ENCODE results near the gene TREML2.
"Not testable (repeated sequence)": the region's sequence is repeated elsewhere in the genome, so short reads cannot be mapped to it uniquely, and the experiment has no call there.

The TREML2 gene, protein sequence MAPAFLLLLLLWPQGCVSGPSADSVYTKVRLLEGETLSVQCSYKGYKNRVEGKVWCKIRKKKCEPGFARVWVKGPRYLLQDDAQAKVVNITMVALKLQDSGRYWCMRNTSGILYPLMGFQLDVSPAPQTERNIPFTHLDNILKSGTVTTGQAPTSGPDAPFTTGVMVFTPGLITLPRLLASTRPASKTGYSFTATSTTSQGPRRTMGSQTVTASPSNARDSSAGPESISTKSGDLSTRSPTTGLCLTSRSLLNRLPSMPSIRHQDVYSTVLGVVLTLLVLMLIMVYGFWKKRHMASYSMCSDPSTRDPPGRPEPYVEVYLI

DNA sequence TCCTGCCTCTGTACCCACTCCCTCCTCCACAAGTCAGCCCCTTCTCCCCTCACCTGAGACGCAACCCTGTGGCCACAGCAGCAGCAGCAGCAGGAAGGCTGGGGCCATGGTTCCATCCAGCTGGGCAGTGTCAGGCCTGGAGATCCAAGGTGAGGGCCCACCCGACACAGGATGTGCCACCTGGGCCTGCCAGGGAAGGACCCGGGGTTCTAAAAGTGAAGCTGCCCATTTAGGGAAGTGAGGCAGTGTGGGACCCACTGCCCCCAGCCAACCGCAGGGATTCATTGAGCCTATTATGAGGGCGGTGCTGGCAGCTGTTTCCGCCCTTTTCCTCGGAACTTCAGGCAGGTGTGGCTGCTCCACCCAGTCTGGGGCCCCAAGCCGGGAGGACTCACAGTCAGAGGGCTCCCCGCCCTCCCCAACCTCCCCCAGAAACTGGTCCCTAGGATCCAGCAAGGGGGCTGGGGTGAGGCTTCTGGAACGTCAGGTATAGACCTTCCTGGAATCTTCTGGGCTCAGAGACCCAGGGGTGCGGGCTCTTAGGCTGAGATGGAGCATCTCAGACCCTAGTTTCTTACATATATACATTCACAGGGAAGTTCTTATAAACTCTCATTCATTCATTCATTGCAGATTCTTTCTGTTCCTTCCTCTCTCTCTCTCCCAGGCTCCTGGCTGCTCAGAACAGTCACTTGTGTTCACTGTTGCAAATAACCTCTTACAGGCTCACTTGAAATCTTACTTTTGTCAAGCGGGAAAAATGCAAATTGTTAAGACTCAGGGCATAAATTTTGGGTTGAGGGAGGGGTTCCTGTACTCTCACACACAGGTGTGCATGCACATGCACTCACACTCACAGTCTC is at the start of gene TREML2:
TREML2 (minus strand) TSS at position 249 of the 863 bp plus-strand sequence; CDS start at position 108, 141 bp downstream.
- peak; percentile 67 for DNase-seq (ENCODE audit: low spot score)

DNA sequence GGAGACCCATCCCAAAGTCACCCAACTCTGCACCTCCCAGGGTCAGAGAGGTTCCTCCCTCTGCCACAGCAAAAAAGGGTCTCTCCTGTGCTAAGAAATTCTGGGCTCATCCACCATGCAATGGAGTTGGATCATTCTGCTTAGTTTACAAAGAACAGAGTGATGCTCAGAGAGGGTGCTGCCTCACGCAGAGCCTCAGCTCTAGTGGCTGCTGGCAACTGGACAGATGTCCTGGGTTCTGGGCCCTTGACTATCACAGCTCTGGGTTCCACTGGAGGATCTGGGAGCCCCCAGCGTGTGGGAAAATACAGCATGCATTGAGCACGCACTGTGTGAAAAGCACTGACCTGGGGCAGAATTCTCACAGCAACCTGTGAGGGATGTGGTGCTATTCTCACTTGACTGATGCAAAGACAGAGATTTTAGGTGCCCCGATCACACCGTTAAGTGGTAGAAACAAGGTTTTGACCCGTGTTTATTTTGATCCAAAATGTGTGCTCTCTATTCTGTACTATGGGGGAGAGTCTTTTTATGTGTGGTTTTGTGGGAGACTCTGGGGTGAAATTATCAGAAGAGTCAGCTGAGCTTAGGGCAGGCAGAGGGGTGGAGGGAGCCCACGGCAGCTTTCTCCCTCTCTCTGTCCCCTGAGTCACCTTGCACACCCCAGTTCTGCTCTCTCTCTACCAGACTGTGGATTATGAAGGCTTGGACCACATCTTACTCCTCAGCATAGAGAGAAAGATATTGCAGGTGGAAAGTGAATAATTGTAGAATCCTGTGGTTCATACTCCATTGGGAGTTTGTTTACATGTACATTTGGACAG is 47.1 kb upstream of the TREML2 start:
- no peak for DNase-seq (ENCODE audit: low spot score)

DNA sequence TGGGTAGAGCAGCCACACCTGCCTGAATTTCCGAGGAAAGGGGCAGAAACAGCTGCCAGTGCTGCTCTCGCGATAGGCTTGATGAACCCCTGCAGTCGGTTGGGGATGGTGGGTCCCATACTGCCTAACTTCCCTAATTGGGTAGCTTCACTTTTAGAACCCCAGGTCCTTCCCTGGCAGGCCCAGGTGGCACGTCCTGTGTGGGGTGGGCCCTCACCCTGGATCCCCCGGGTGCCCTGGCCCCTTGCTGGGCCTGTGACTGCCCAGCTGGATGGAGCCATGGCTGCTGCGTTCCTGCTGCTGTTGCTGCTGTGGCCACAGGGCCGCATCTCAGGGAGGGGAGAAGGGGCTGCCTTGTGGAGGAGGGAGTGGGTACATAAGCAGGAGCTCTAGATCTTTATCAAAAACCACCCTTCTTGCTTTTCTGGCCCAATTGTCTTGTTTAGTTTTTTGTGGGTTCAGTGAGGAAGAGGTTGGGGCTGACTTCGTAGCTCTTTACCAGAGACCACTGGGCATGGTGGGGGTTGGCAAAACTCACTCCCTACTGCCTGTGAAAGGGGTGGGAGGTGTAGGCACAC is 46.4 kb upstream of the TREML2 start:
- DNase-seq (ENCODE audit: low spot score): no peak

DNA sequence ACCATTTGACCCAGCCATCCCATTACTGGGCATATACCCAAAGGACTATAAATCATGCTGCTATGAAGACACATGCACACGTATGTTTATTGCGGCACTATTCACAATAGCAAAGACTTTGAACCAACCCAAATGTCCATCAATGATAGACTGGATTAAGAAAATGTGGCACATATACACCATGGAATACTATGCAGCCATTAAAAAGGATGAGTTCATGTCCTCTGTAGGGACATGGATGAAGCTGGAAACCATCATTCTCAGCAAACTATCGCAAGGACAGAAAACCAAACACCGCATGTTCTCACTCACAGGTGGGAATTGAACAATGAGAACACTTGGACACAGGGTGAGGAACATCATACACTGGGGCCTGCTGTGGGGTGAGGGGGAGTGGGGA is 45.6 kb upstream of the TREML2 start:
- not testable (repeated sequence) for DNase-seq (ENCODE audit: low spot score)

DNA sequence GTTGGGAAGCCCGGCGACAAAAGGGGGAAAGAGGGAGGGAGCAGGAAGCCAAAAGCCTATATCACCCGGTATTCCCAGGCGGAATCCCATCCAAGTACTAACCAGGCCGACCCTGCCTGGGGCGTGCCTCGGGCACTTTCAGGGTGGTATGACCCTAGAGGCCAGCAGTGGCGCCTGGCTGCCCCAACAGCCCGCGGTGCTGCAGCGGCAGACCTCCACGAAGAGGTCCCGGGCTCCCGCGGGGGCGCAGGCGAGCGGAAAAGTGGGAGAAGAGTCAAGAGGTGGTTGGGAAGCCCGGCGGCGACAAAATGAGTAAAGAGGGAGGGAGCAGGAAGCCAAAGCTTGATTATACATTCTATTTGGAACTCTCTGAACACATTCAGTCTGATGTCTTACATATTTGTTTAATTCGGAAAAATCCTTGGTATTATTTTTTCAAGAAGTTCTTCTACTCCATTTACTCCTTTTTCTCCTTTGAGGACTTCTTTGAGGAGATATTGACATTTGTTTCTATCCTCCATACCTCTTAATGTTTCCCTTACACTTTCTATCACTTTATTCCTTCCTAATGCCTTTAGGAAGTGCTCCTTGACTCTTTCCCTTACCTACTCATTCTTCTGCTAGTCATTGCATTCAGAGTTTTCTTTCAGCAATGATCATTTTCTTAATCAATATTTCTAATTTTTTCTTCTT is 38.7 kb upstream of the TREML2 start:
- no peak for DNase-seq (ENCODE audit: low spot score)

DNA sequence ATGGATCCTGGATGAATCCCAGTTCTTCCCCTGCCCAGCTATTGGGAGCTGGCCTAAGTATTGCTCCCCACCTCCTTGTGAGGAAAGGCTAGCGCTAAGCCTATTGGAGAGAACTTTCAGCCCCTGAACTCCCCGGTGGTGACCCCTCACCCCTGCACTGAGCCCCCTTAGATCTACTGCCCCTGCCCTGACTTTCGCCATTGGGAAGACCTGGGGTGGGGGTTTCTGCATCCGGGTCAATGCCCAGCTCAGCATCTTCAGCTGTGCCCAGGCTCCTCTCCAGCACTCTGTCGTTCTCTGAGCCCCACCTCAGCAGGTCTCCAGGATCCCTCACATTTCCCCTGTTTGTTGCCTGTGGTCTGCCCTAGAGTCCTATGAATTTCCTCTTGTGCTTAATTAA is 36.2 kb upstream of the TREML2 start:
- DNase-seq (ENCODE audit: low spot score): no peak

DNA sequence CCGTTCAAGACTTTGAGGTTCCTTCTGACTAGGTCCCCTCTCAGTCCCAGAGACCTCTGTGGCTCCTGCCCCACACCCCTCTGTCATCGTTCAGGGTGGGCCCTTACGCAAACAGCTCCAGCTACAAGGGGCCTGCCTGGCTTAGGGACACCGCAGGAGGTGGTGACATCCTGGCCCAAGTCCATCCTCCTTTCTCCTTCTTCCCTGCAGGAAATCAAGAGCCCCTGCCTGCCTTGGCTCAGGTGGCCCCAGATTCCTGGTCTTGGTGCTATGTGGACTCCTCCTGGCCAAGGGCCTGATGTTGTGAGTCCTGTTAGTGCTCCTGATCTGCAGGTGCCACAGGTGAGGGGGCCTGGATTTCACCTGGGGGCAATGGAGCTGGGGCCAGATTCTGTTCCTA is 35.3 kb upstream of the TREML2 start:
- DNase-seq (ENCODE audit: low spot score): no peak

DNA sequence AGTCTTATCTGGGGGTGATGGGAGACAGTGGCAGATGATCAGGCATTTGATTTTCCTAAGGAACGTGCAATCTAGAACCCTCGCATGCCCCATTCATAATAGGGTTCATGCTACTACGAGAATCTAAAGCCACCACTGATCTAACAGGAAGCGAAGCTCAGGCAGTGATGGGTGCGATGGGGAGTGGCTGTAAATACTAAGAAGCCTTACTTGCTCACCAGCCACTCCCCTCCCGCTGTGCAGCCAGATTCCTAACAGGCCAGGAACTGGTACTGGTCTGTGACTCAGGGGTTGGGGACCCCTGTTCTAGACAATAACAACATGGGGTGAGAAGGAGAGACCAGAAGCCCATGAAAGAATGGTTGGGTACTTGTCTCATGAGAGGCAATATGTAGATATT is 31.7 kb upstream of the TREML2 start:
- DNase-seq (ENCODE audit: low spot score): no peak

DNA sequence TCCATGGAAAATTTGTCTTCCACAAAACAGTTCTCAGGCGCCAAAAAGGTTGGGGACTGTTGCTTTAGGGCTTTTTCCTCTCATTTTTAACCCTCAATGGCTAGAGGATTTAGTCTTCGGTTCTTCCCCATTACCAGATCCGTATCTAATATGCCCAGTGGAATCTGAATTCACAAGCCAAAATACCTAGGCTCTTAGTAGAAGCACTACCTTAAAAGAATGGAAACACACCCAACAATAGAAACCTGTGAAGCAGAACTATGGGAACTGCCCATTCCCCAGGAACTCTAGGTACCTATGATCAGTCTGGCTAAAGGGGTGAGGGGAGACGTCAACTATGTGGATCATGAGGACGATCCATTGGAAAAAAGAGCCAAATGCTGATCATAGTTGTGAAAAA is 30.3 kb upstream of the TREML2 start:
- no peak for DNase-seq (ENCODE audit: low spot score)

DNA sequence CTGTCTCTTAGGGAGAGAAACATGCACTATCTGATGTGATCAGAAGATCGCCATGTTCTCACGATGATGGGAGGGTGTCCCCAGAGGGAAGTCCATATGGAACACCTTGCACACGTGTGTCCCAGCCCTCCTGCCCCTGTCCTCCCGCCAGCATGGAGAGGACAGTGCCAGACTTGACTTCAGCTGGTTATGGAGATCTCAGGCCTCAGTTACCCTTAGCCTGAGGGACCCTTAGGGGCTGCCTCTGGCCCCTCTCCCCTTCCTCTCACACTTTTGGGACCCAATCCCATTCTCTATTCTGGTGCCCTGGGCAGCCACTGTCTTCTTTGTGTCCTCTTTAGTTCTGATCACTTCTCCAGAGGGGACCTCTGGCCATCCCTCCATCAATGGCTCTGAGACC is 28.8 kb upstream of the TREML2 start:
- no peak for DNase-seq (ENCODE audit: low spot score)

DNA sequence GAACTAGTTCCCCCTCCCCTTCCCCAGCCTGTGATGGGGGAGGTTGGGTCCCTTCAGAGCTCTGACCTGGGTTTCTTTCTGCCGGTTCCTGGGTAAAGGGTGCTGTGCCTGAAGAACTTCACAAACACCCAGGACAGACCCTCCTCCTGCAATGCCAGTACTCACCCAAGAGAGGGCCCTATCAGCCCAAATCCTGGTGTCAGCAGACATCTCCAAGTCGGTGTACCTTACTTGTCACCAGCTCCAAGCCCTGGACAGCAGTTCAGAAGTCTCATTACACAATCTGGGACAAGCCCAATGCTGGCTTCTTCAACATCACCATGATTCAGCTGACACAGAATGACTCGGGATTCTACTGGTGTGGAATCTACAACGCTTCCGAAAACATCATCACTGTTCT is 27.7 kb upstream of the TREML2 start:
- DNase-seq (ENCODE audit: low spot score): peak; percentile 87

DNA sequence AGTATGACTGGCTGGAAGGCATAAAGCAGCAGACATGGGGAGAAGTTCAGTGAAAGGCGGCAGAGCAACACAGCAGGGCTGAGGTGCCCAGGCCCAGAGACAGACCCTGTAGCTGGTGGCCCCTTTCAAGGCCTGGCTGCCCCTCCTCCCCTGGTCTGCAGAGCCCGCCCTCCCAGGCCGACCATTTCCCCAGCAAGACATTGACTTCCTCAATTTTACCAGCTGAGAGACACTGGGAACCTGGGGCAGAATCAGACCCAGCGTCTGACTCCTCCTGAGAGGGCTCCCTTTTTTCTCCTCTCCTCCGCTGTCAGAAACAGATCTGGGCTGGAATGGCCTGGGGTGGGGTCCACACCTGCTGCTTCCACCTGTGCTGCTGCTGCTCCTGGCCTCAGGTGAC is 27.1 kb upstream of the TREML2 start, which contains the start of gene TREML4:
TREML4 (plus strand) TSS at position 254 of the 400 bp plus-strand sequence; CDS start at position 333, 79 bp downstream.
- DNase-seq (ENCODE audit: low spot score): no peak

DNA sequence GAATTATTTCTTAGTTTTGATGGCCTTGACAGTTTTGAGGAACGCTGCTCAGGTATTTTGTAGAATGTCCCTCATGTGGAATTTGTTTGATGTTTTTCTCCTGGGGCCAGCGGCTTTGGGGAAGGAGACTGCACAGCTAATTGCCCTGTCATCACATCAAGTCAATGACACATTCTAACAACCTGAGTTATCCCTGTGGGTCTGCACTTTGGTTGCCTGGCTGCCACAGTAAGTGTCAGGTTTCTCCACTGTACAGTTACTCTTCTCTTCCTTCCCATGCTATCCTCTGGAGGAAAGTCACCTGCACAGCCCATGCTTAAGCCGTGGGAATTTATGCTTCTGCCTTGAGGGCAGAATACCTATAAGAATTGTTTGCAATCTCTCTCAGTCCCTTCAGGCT is 25.8 kb upstream of the TREML2 start:
- no peak for DNase-seq (ENCODE audit: low spot score)

DNA sequence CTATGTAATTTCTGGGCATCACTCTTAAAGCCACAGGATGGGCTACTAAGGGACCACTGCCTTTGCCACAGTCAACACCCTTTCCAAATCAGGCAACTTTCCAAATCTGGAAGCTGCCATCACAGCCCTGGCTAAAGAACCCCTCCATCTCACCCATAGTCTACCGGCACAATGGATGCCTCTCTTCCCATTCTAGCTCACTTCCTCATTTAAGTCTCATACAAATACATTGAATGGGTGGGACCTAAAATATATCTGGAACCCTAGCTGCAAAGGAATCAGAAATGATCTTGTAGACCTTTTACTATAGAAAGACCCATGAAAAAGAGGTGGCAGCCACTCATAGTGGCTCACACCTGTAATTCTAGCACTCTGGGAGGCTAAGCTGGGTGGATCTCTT is 23.9 kb upstream of the TREML2 start:
- no peak for DNase-seq (ENCODE audit: low spot score)

DNA sequence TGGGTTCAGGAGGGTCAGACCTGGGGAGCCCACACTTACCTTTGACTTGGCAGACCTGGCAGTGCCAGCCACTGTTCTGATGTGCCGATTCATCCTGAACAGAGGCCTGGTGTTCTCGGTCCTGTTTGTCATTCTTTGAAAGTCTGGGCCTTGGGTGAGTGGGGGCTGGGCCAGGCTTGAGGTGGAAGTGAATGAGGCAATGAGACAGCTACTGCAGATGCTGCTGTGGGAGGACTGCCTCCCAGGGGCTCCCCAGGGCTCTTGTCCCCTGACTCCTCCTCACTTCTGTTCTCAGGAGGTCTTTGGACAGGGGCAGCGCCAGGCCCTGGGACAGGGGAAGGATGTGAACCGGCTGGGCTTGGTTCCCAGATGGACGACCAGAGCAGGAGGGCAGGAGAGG is 21.6 kb upstream of the TREML2 start:
- no peak for DNase-seq (ENCODE audit: low spot score)

DNA sequence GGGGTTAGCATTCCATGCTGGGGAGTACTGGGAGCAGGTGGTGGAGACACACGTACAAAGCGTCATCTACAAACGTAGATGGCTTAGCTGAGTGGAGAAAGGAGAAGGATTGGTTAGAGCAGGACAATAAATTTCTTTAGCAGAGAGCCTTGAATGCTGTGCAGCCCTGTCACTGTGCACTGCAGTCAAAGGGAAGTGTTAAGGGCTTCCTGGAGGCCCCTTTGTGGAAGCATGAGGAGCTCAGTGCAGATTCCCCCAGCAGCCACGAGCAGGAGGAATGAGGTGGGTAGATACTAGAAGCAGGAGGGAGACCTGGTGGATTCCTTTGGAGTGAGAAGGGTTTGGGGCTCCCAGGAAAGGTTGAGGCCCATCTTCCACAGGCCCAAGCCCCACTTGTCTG is 21.1 kb upstream of the TREML2 start:
- DNase-seq (ENCODE audit: low spot score): no peak

DNA sequence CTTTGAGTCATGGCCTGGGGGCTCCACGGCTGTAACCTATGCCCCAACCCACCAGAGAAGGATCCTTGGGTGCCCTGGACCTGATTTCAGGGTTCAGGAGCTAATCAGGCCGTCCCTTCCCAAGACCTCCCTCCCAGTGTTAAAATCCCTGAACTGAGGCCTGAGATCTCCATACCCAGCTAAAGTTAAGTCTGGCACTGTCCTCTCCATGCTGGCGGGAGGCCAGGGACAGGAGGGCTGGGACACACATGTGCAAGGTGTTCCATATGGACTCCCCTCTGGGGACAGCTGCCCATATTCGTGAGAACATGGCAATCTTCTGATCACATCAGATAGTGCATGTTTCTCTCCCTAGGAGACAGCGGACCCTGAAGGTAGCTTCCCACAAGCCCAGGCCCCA is 15.7 kb upstream of the TREML2 start:
- no peak for DNase-seq (ENCODE audit: low spot score)

DNA sequence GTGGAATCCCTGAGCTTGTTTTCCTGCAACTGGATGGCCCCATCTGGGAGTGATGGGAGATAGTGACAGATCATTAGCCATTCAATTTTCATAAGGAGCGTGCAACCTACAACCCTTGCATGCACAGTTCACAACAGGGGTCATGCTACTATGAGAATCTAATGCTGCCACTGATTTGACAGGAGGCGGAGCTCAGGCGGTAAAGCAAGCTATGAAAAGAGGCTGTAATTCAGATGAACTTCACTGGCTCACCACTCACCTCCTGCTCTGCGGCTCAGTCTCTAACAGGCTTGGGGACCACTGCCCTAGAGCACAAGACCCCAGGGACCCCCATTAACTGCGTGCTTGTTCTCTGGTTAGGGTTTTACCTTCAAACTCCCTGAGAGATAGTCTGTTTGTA is 14.8 kb upstream of the TREML2 start:
- no peak for DNase-seq (ENCODE audit: low spot score)

DNA sequence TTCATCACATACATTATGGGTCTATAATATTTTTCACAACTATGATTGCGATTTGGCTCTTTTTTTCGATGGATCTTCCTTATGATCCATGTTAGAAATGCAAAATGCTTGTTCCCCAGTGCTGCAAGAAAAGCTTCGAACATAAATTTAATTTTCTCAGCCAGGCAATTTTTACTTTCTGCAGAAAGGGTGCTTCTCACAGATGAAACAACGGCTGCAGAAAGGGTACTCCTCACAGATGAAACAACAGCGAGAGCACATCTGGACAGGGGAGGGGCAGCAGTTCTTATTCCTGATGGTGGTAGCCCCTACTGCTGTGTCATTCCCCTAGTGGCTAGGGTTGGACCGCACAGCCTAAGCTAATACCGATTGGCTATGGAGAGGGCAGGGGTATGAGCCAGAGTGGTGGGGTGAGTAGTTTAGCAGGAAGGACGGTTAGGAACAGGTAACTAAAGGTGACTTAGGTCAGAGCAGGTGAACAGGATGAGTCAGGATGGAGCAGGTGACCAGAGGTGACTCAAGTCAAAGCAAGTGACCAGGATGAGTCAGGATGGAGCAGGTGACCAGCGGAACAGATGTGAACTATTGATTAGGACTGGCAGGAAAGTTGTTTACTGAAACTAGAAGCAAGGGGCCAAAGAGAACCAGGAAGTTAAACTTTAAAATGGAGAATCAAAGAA is 13.8 kb upstream of the TREML2 start:
- peak; percentile 31 for DNase-seq (ENCODE audit: low spot score)

DNA sequence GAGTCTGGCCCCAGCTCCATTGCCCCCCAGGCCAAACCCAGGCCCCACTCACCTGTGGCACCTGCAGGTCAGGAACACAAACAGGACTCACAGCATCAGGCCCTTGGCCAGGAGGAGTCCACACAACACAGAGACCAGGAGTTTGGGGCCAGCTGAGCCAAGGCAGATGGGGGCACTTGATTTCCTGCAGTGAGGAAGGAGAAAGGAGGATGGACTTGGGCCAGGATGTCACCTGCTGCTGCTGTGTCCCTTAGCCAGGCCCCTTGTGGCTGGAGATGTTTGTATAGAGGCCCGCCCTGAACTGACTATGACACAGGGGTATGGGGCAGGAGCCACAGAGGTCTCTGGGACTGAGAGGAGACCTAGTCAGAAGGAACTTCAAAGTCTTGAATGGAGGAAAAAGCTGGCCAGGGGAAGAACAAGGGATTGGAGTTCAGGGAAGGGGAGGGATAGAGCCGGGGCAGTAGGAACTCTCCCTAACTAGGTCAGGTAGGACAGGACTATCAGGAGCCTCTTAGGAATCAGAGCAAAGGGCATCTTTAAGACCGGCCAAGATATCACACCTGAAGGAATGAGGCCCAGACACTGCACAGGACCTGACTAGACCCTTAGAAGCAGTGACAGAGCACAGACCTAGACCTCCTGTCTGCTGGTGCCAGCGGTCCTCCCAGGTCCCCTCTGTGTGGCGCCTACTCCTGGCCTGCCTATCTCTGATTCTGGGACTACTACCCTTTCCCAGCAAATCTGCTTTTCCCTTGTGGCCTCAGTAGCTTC is 8.8 kb upstream of the TREML2 start:
- no peak for DNase-seq (ENCODE audit: low spot score)

All from hematopoietic multipotent progenitor cell treated with erythropoietin and hydrocortisone succinate and interleukin-3 and kit ligand, for 17 days (in vitro differentiated cells).